Measurements from ENCODE around the gene PKN1.

PKN1 gene

GRCh38 chr19:14414926-14415690 lies 18.0 kb upstream of the PKN1 start:
- H3K4me3 ChIP-seq (ENCODE audit: low read depth, low read length), result no peak overlapping the region
- DNase-seq, result no peak
- no peaks in the 10 kb centered on the region for H3K27me3 ChIP-seq
- H3K9me3 ChIP-seq, result no peaks in the 10 kb centered on the region
- peaks cover 16% of the 10 kb centered on the region for H3K4me1 ChIP-seq
- TF ChIP-seq CTCF (IDR thresholded peaks at IDR 0.05; ENCODE audit: low read depth, low read length), result no peak
- H3K36me3 ChIP-seq, result peaks cover 49% of the 10 kb centered on the region

- no peak for TF ChIP-seq CTCF (IDR thresholded peaks at IDR 0.05; ENCODE audit: low read depth, low read length)
- DNase-seq, result no peak
- Histone ChIP-seq H3K4me3 (ENCODE audit: low read depth, low read length) (peak overlapping the region; percentile 69; the same call in 1 of the 2 replicates), H3K36me3 (peaks cover 31% of the 10 kb centered on the region), H3K27me3 (no peaks in the 10 kb centered on the region), H3K9me3 (no peaks in the 10 kb centered on the region), H3K4me1 (peaks cover 16% of the 10 kb centered on the region)
Observed at GRCh38 chr19:14416817-14417231, 16.3 kb upstream of the PKN1 start.

- peak; percentile 88 for DNase-seq
- peaks cover 11% of the 10 kb centered on the region for H3K4me1 ChIP-seq
- H3K4me3 ChIP-seq (ENCODE audit: low read depth, low read length), result peak overlapping the region; percentile 69
- H3K36me3 ChIP-seq, result peaks cover 12% of the 10 kb centered on the region
- no peaks in the 10 kb centered on the region for H3K9me3 ChIP-seq
- TF ChIP-seq CTCF (IDR thresholded peaks at IDR 0.05; ENCODE audit: low read depth, low read length), result no peak
- H3K27me3 ChIP-seq, result no peaks in the 10 kb centered on the region
Observed at GRCh38 chr19:14418856-14419105, 14.3 kb upstream of the PKN1 start.

- Histone ChIP-seq H3K9me3 (no peaks in the 10 kb centered on the region), H3K27me3 (no peaks in the 10 kb centered on the region), H3K4me1 (peaks cover 8% of the 10 kb centered on the region), H3K36me3 (peaks cover 12% of the 10 kb centered on the region), H3K4me3 (ENCODE audit: low read depth, low read length) (peak within 1 kb of the TSS; percentile 69)
- DNase-seq, result peak; percentile 98
- no peak for TF ChIP-seq CTCF (IDR thresholded peaks at IDR 0.05; ENCODE audit: low read depth, low read length)
Observed at GRCh38 chr19:14419106-14419813, 13.8 kb upstream of the PKN1 start, which contains the start of gene DDX39A. DDX39A (minus strand) TSS chr19:14419341; CDS start chr19:14413220, 6,121 bp downstream.

GRCh38 chr19:14425696-14426138 lies 7.4 kb upstream of the PKN1 start:
- no peak for DNase-seq
- no peak overlapping the region for H3K4me3 ChIP-seq (ENCODE audit: low read depth, low read length)
- no peaks in the 10 kb centered on the region for H3K27me3 ChIP-seq
- H3K36me3 ChIP-seq, result no peaks in the 10 kb centered on the region
- no peak for TF ChIP-seq CTCF (IDR thresholded peaks at IDR 0.05; ENCODE audit: low read depth, low read length)
- no peaks in the 10 kb centered on the region for H3K4me1 ChIP-seq
- no peaks in the 10 kb centered on the region for H3K9me3 ChIP-seq

GRCh38 chr19:14427461-14427860 lies 5.6 kb upstream of the PKN1 start:
- H3K9me3 ChIP-seq, result no peaks in the 10 kb centered on the region
- no peak for TF ChIP-seq CTCF (IDR thresholded peaks at IDR 0.05; ENCODE audit: low read depth, low read length)
- no peaks in the 10 kb centered on the region for H3K36me3 ChIP-seq
- H3K4me3 ChIP-seq (ENCODE audit: low read depth, low read length), result no peak overlapping the region
- H3K4me1 ChIP-seq, result no peaks in the 10 kb centered on the region
- no peak for DNase-seq
- no peaks in the 10 kb centered on the region for H3K27me3 ChIP-seq
